Measurements from ENCODE around the gene MRPS33. TPM values are rescaled to one million over a fixed set of nuclear protein-coding genes. Genes with fewer than 3 reads are reported as not detected.

MRPS33 gene
- total and polyA plus RNA-seq, 2 of the 13 experiments (the other 11 are each of a cell fraction or from before 2014, with no cell fraction given) = 50.9 to 91.0 TPM

DNA sequence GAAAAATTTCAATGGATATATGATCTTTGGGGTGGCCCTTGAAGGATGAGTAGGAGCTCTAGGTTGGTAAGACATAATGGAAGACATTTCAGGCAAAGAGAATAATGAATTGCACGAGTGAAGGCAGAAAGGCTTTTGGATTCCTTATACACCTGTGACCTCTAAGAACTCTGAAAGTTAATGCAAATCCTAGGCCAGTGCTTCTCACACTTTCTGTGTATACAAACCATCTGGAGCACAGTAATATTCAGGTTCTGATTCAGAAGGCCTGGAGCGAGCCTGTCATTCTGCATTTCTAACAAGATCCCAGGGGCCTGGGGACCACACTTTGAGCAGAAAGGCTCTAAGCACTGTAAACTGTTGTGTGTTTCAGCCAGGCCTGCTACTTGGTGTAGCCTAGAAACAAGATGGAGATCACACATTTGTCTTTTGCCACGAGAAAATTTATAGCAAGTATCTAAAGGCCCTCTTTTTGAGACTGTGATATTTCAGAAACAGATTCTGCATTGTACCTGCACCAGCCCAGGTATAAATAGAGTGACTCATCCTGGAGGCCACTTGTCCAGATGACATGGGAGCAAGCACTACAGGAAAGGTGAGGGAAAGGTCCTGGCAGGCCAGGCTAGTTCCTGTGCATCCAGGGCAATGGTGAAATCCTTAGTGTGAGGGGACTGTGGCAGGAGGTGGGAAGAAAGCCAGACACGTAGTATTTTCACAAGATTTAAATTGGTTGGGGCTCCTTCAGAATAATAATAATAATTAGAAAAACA lies 24.4 kb downstream of the MRPS33 start (continued):
- TF ChIP-seq SRSF4 (IDR thresholded peaks at IDR 0.05; ENCODE audit: low read depth, low read length, poor library complexity, severe bottlenecking) = no peak
- no peak for TF ChIP-seq ZNF841 (CRISPR knock-in tag; IDR thresholded peaks at IDR 0.05; ENCODE audit: borderline replicate concordance)
- no peak for TF ChIP-seq BORCS8-MEF2B (CRISPR knock-in tag; IDR thresholded peaks at IDR 0.05)
- no peak for TF ChIP-seq MATR3 (CRISPR knock-in tag; IDR thresholded peaks at IDR 0.05)
- TF ChIP-seq, protein P1, sequence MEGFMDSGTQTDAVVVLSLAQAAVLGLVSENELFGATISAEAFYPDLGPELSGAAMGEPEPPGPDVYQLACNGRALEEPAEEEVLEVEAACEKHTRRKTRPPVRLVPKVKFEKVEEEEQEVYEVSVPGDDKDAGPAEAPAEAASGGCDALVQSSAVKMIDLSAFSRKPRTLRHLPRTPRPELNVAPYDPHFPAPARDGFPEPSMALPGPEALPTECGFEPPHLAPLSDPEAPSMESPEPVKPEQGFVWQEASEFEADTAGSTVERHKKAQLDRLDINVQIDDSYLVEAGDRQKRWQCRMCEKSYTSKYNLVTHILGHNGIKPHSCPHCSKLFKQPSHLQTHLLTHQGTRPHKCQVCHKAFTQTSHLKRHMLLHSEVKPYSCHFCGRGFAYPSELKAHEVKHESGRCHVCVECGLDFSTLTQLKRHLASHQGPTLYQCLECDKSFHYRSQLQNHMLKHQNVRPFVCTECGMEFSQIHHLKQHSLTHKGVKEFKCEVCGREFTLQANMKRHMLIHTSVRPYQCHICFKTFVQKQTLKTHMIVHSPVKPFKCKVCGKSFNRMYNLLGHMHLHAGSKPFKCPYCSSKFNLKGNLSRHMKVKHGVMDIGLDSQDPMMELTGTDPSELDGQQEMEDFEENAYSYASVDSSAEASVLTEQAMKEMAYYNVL (CRISPR knock-in tag; IDR thresholded peaks at IDR 0.05; ENCODE audit: borderline replicate concordance) = no peak
- TF ChIP-seq SNAPC2 (CRISPR knock-in tag; IDR thresholded peaks at IDR 0.05) = no peak
- TF ChIP-seq, protein P2, sequence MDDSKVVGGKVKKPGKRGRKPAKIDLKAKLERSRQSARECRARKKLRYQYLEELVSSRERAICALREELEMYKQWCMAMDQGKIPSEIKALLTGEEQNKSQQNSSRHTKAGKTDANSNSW (CRISPR knock-in tag; IDR thresholded peaks at IDR 0.05; ENCODE audit: borderline replicate concordance) = no peak

DNA sequence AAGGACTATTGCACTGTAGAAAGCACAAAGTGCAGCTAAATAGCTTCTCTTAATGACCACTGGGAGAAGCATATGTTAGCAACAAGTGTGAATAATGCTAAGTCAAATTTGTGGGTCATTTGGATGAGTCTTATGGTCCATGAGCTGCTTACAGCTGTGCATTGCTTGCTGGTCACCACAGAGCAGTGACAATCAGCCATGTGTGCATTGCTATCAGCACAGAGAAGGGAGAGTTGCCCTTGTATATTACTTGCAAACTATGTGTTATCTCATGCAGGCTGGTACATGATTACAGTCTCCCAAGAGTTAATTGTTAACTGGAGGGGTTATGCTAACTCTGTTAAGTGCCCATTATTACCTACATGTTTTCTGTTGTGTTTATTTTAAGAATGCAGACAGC lies 25.7 kb downstream of the MRPS33 start:
- ATAC-seq = peak; percentile 97
- intact Hi-C loops (cut with micrococcal nuclease; ENCODE audit: unreplicated experiment) = loop anchor here (1.0 to 2.0 kb wide), 2 partner anchors 13 to 14 kb away; no protein-coding TSS in a partner anchor
- CTCF ChIA-PET (ENCODE audit: low intra/inter-chr PET ratio, low total read pairs) = no interaction called here
- TF ChIP-seq, protein P3, sequence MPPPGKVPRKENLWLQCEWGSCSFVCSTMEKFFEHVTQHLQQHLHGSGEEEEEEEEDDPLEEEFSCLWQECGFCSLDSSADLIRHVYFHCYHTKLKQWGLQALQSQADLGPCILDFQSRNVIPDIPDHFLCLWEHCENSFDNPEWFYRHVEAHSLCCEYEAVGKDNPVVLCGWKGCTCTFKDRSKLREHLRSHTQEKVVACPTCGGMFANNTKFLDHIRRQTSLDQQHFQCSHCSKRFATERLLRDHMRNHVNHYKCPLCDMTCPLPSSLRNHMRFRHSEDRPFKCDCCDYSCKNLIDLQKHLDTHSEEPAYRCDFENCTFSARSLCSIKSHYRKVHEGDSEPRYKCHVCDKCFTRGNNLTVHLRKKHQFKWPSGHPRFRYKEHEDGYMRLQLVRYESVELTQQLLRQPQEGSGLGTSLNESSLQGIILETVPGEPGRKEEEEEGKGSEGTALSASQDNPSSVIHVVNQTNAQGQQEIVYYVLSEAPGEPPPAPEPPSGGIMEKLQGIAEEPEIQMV (CRISPR knock-in tag; IDR thresholded peaks at IDR 0.05; ENCODE audit: low read depth) = no peak
- TF ChIP-seq ZNF652 (CRISPR knock-in tag; IDR thresholded peaks at IDR 0.05; ENCODE audit: borderline replicate concordance, low read depth) (peak; percentile 88), FOXP1 (IDR thresholded peaks at IDR 0.05) (no peak), FOXP1 (CRISPR knock-in tag; IDR thresholded peaks at IDR 0.05) (peak; percentile 63; the same call in 1 of the 2 replicates), ZSCAN9 (CRISPR knock-in tag; IDR thresholded peaks at IDR 0.05; ENCODE audit: borderline replicate concordance) (peak; percentile 49; the same call in 1 of the 2 replicates), HNF4A (CRISPR knock-in tag; IDR thresholded peaks at IDR 0.05) (peak; percentile 30), SRSF9 (IDR thresholded peaks at IDR 0.05; ENCODE audit: borderline replicate concordance, insufficient read depth, low read depth, low read length, poor library complexity, severe bottlenecking) (no peak), ZKSCAN8 (CRISPR knock-in tag; IDR thresholded peaks at IDR 0.05; ENCODE audit: borderline replicate concordance) (peak; percentile 51; the same call in 1 of the 2 replicates), HMG20A (CRISPR knock-in tag; IDR thresholded peaks at IDR 0.05; ENCODE audit: borderline replicate concordance) (peak; percentile 56; the same call in 1 of the 2 replicates), HOXD1 (CRISPR knock-in tag; IDR thresholded peaks at IDR 0.05) (no peak), MIXL1 (CRISPR knock-in tag; IDR thresholded peaks at IDR 0.05) (peak; percentile 59; the same call in 1 of the 2 replicates), TEAD3 (CRISPR knock-in tag; optimal IDR thresholded peaks at IDR 0.05; ENCODE audit: borderline replicate concordance) (peak; percentile 63), KDM6A (CRISPR knock-in tag; IDR thresholded peaks at IDR 0.05; ENCODE audit: low read depth) (0 out of 2 replicates have a peak, but pooled peaks have one; percentile 38), ZNF891 (CRISPR knock-in tag; IDR thresholded peaks at IDR 0.05) (no peak)

More for the DNA sequence above, 25.7 kb downstream of the MRPS33 start:
- H3K79me2 ChIP-seq (ENCODE audit: insufficient read depth, low read length) = no peaks in the 10 kb centered on the region
- DNase-seq (ENCODE audit: low spot score) (peak; percentile 61), FAIRE-seq (peak; percentile 86)
- POLR2A ChIA-PET = no interaction called here
- no TSS peak for BruUV-seq (replicated peaks)
- peaks cover 4% of the 10 kb centered on the region for H3K9me3 ChIP-seq (ENCODE audit: low read length)
- H3K4me3 ChIP-seq (replicated peaks in 1 of 3; ENCODE audit: insufficient read depth in 1 of 3, low read depth in 2 of 3, low read length in 3 of 3) = peak overlapping the region in 1 of 3 experiments; percentile 46; a peak in 1 of 6 replicates
- H3K9ac ChIP-seq (ENCODE audit: insufficient read depth, low read depth, low read length) = no peak overlapping the region
- H4K20me1 ChIP-seq (ENCODE audit: insufficient read depth, low read length) = no peaks in the 10 kb centered on the region
- H3K27ac ChIP-seq (ENCODE audit: extremely low read length, insufficient read depth, low read length) = no peak overlapping the region
- H3K4me2 ChIP-seq (ENCODE audit: low read depth, low read length) = peak overlapping the region; percentile 67
- in situ Hi-C loops (cut with HindIII; ENCODE audit: extremely low pct_ligation_motif_present, low pct_unique_long_range_greater_than_20kb) = no loop called here
- H2AFZ ChIP-seq (ENCODE audit: low read length) = no peak overlapping the region
- no peaks in the 10 kb centered on the region for H3K27me3 ChIP-seq (ENCODE audit: control insufficient read depth in 1 of 2, insufficient read depth in 2 of 2, low read length in 2 of 2)
- H3K36me3 ChIP-seq (replicated peaks in 1 of 2; ENCODE audit: control insufficient read depth in 1 of 2, insufficient read depth in 2 of 2, low read length in 2 of 2) = no peaks in the 10 kb centered on the region
- peaks cover 64% of the 10 kb centered on the region for H3K4me1 ChIP-seq (ENCODE audit: insufficient read depth, low read length)

Measured in HepG2 (cell line).